GM12878 (cell line): ENCODE measurements around the gene RTP1. TPM values are rescaled to one million over a fixed set of nuclear protein-coding genes. Genes with fewer than 3 reads are reported as not detected.

ENCODE experiments used
- ATAC-seq: fragments of 200-7000 bp; cut with Tn5 transposase; 3 replicates; pipeline ENCODE4 v1.9.1; 2020; ENCODE audit warnings: mild to moderate bottlenecking, moderate library complexity
- BruUV-seq: library from RNA; stranded (reverse); fragments of 400-500 nt; replicated peaks from 2 replicates; lab custom pipeline; 2021; lab: Mats Ljungman, UMichigan
- CTCF ChIA-PET: fragments of 300-600 bp; sonication (Branson Sonifier 250); formaldehyde crosslinking; extraction: SDS; loops from one replicate; lab custom pipeline; 2021; ENCODE audit warnings: inconsistent platforms; lab: Yijun Ruan, JAX
- POLR2A ChIA-PET: fragments of 350-600 bp; formaldehyde crosslinking; extraction: SDS; loops from one replicate; lab custom pipeline; 2021; ENCODE audit warnings: inconsistent platforms; lab: Charles Lee
- RAD21 ChIA-PET: fragments of 300-600 bp; sonication (Branson Sonifier 250); formaldehyde crosslinking; loops from one replicate; lab custom pipeline; 2023; ENCODE audit warnings: antibody characterized with exemption; ENCODE audit not compliant: unreplicated experiment; lab: Charles Lee
- SMC1A ChIA-PET: fragments of 300-600 bp; sonication (Branson Sonifier 250); formaldehyde crosslinking; loops from one replicate; lab custom pipeline; 2023; ENCODE audit not compliant: unreplicated experiment, uncharacterized antibody; lab: Charles Lee
- DNase-seq: peaks from one replicate; pipeline ENCODE4 v3.0.0-alpha.2; 2011; ENCODE audit warnings: low read depth, low spot score
- FAIRE-seq: peaks from 3 replicates; lab custom pipeline; 2011; peaks lifted over from hg19 to GRCh38; lab: Jason Lieb, UNC
- H2AFZ ChIP-seq: 2 replicates; pipeline ENCODE4 v1.6.0; 2011; ENCODE audit warnings: low read depth, low read length, control low read depth; ENCODE audit not compliant: control insufficient read depth
- H3K27ac ChIP-seq: 2 replicates; pipeline ENCODE4 v1.5.1; 2011; ENCODE audit warnings: control low read depth; ENCODE audit not compliant: control insufficient read depth, insufficient read depth
- H3K27me3 ChIP-seq, 2 experiments: replicated peaks in 1 of 2; 2 replicates each; pipeline versions ENCODE4 v1.6.0 to v1.6.1; 2011; ENCODE audit warnings: low read length in 1 of 2; ENCODE audit not compliant: control insufficient read depth in 2 of 2, insufficient read depth in 2 of 2
- H3K36me3 ChIP-seq, 2 experiments: 2 replicates each; pipeline ENCODE4 v1.5.1; 2011; ENCODE audit warnings: low read length in 1 of 2; ENCODE audit not compliant: control insufficient read depth in 2 of 2, insufficient read depth in 2 of 2
- H3K4me1 ChIP-seq: 2 replicates; pipeline ENCODE4 v1.6.1; 2011; ENCODE audit warnings: mild to moderate bottlenecking, low read length, moderate library complexity, mixed read lengths; ENCODE audit not compliant: control insufficient read depth, insufficient read depth
- H3K4me2 ChIP-seq: 2 replicates; pipeline ENCODE4 v1.6.0; 2011; ENCODE audit warnings: control low read depth; ENCODE audit not compliant: control insufficient read depth, insufficient read depth
- H3K4me3 ChIP-seq: fragments of 200-600 bp; sonication (generic); 2 replicates; pipeline ENCODE4 v1.5.1; 2016
- H3K79me2 ChIP-seq: 2 replicates; pipeline ENCODE4 v1.6.0; 2011; ENCODE audit warnings: low read length; ENCODE audit not compliant: control insufficient read depth, insufficient read depth
- H3K9ac ChIP-seq: 2 replicates; pipeline ENCODE4 v1.8.0; 2011; ENCODE audit warnings: low read length, control low read depth, mixed read lengths; ENCODE audit not compliant: control insufficient read depth, insufficient read depth
- H3K9me3 ChIP-seq: replicated peaks from 3 replicates; pipeline ENCODE4 v1.5.1; 2011; ENCODE audit warnings: mild to moderate bottlenecking, low read length; ENCODE audit not compliant: control insufficient read depth, insufficient read depth
- H4K20me1 ChIP-seq: 2 replicates; pipeline ENCODE4 v1.6.0; 2011; ENCODE audit not compliant: control insufficient read depth, insufficient read depth
- FOXK2 ChIP-seq: fragments of 450-650 bp; IDR thresholded peaks from 2 replicates; pipeline ENCODE4 v1.6.1; 2017; ENCODE audit warnings: mild to moderate bottlenecking, moderate library complexity
- HCFC1 ChIP-seq: fragments of 150-350 bp; IDR thresholded peaks from 2 replicates; pipeline ENCODE4 v1.6.1; 2014; ENCODE audit warnings: low read length
- HDGF ChIP-seq: fragments of 450-650 bp; IDR thresholded peaks from 2 replicates; pipeline ENCODE4 v1.6.1; 2016; ENCODE audit warnings: antibody characterized with exemption
- JUNB ChIP-seq: IDR thresholded peaks from 2 replicates; pipeline ENCODE4 v1.6.1; 2016; ENCODE audit warnings: antibody characterized with exemption, mild to moderate bottlenecking
- LARP7 ChIP-seq: fragments of 450-650 bp; IDR thresholded peaks from 2 replicates; pipeline ENCODE4 v1.6.1; 2017; ENCODE audit warnings: mild to moderate bottlenecking
- MXI1 ChIP-seq: fragments of 150-350 bp; IDR thresholded peaks from 2 replicates; pipeline ENCODE4 v1.6.1; 2011; ENCODE audit warnings: low read depth, mild to moderate bottlenecking, inconsistent platforms, low read length, improper control_type of control experiment
- POLR2AphosphoS5 ChIP-seq: IDR thresholded peaks from 2 replicates; pipeline ENCODE4 v1.6.1; 2011; ENCODE audit warnings: mild to moderate bottlenecking, low read length, inconsistent platforms
- RCOR1 ChIP-seq: conservative IDR thresholded peaks from 2 replicates; pipeline ENCODE4 v1.6.1; 2012; ENCODE audit warnings: low read depth, low read length, improper control_type of control experiment
- ZBED1 ChIP-seq: IDR thresholded peaks from 2 replicates; pipeline ENCODE4 v1.6.1; 2016; ENCODE audit warnings: borderline replicate concordance
- ZNF207 ChIP-seq: fragments of 450-650 bp; IDR thresholded peaks from 2 replicates; pipeline ENCODE4 v1.6.1; 2014; ENCODE audit warnings: antibody characterized with exemption, mild to moderate bottlenecking, borderline replicate concordance
- ZNF24 ChIP-seq: fragments of 450-650 bp; IDR thresholded peaks from 2 replicates; pipeline ENCODE4 v1.6.1; 2017; ENCODE audit warnings: antibody characterized with exemption, mild to moderate bottlenecking
- ZNF384 ChIP-seq: IDR thresholded peaks from 2 replicates; pipeline ENCODE4 v1.6.1; 2012; ENCODE audit warnings: low read depth, mild to moderate bottlenecking, low read length, improper control_type of control experiment, borderline replicate concordance
- WGBS: methylation state at CpG from one replicate; pipeline ENCODE4 v1.1.6; 2016; ENCODE audit warnings: low lambda C conversion rate; ENCODE audit not compliant: insufficient replicate concordance, insufficient coverage; ENCODE audit errors: missing lambda C conversion rate; 5-methylcytosine and 5-hydroxymethylcytosine counted together
- in situ Hi-C: fragments of 300-500 bp; cut with MboI; formaldehyde crosslinking; loops from 9 replicates; pipeline ENCODE4 v1.14.3; 2018; ENCODE audit warnings: mixed read lengths
- intact Hi-C: fragments of 100-400 bp; cut with micrococcal nuclease; formaldehyde crosslinking; loops from one replicate; pipeline ENCODE4 v1.14.2; 2022; ENCODE audit not compliant: unreplicated experiment
- polyA plus RNA-seq, 11 experiments: library from polyadenylated mRNA; depleted of rRNA in 4 of 11; unstranded in 6 of 11; stranded (reverse) in 5 of 11; fragments of >200 nt; fragmentation: Nextera tagmentation in 4 of 11; fragmentation: Illumina TruSeq in 1 of 11; extraction: Ambion mirVana in 4 of 11; extraction: Trizol in 1 of 11; gene quantifications; 1 replicate in 1 of 11; 2 replicates in 10 of 11; pipeline versions ENCODE4 v1.2.1 to v1.2.3, GENCODE V29; 2011 to 2016; ENCODE audit warnings: inconsistent platforms in 2 of 11, missing spikeins in 2 of 11, low read depth in 1 of 11
- total RNA-seq, 4 experiments: library from RNA; depleted of rRNA in 3 of 4; stranded (reverse); fragments of >200 nt in 3 of 4; fragmentation: Illumina TruSeq in 1 of 4; extraction: Trizol in 1 of 4; gene quantifications; 2 replicates each; pipeline versions ENCODE4 v1.2.1 to v1.2.3, GENCODE V29; 2013 to 2021

RTP1 gene
- total and polyA plus RNA-seq, 10 of the 15 experiments (the other 5 are each of a cell fraction or from before 2014, with no cell fraction given) = not detected

DNA sequence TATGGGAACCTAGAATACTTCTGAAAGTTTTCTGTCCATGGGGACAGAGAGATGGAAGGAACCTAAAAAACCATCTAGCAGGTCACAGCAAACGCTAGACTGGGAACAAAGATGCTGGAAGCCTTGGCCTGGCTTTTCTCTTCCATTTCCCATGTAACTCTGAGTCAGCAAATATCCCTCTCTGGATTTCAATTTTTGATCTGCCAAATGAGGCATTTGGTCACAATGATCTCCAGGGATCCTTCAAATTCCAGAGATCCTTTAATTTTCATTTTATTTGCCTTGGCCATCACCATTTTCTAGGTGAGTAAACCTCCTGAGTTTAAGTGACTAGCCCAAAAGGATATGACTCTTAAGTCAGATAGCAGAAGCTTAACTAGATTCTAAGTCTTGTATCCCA, 39.7 kb downstream of the RTP1 start:
- POLR2A ChIA-PET = no interaction called here

DNA sequence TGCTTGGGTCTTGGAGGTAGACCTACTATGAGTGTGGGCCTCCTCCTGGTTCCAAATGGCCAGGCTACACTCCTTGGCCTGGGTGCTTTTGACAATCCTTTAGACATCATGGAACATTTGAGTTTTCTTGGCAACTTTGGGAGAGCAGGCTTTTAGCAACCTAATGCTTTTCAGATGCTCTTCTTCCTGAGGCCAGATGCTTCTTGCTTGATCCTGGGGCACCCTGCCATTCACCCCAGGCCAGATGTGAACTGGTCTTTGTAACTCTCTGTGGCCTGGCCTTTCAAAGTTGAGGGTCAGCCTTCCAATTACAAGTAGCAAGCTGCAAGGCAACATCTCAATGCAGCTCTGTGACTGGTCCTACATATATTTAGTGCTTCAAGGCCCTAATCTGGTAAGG, 40.5 kb downstream of the RTP1 start:
- DNase-seq (no peak), ATAC-seq (no peak), FAIRE-seq (no peak)
- in situ Hi-C loops = no loop called here
- H3K79me2 ChIP-seq = no peaks in the 10 kb centered on the region
- H3K36me3 ChIP-seq = no peaks in the 10 kb centered on the region
- H3K9ac ChIP-seq = no peak overlapping the region
- TF ChIP-seq ZNF207 (no peak), RCOR1 (no peak), ZNF384 (no peak), ZBED1 (no peak), JUNB (no peak)
- H4K20me1 ChIP-seq = no peaks in the 10 kb centered on the region
- H2AFZ ChIP-seq = no peak overlapping the region
- intact Hi-C loops = no loop called here
- BruUV-seq = no TSS peak
- no peak overlapping the region for H3K27ac ChIP-seq
- H3K4me1 ChIP-seq = peaks cover 2% of the 10 kb centered on the region; the same call in 1 of the 2 replicates
- ChIA-PET POLR2A (interaction anchor here (0.5 kb wide), 1 partner anchor 1621 kb away, joined by 6 read pairs; no protein-coding TSS in a partner anchor), CTCF (interaction anchor here (1.1 kb wide), 1 partner anchor 416 kb away, joined by 3 read pairs; no protein-coding TSS in a partner anchor), RAD21 (no interaction called here), SMC1A (no interaction called here)
- H3K4me3 ChIP-seq = no peak overlapping the region
- H3K4me2 ChIP-seq = no peak overlapping the region
- peaks cover 0 to 3% of the 10 kb centered on the region in 2 experiments; a peak in 1 of 4 replicates for H3K27me3 ChIP-seq
- no peaks in the 10 kb centered on the region; the same call in 2 of the 3 replicates for H3K9me3 ChIP-seq

More for the DNA sequence above, 39.7 kb downstream of the RTP1 start:
- ATAC-seq = no peak
- TF ChIP-seq POLR2AphosphoS5 (no peak), FOXK2 (no peak), MXI1 (no peak), ZNF207 (no peak), HCFC1 (no peak), LARP7 (no peak), HDGF (no peak), ZNF24 (no peak)
- TF ChIP-seq, all 136 proteins: peak for 0
- no TSS peak for BruUV-seq
- Histone ChIP-seq H3K36me3 (no peaks in the 10 kb centered on the region), H3K27me3 (peaks cover 0 to 3% of the 10 kb centered on the region in 2 experiments; a peak in 3 of 4 replicates), H2AFZ (no peak overlapping the region), H3K4me3 (no peak overlapping the region), H3K27ac (no peak overlapping the region), H3K9ac (no peak overlapping the region), H4K20me1 (no peaks in the 10 kb centered on the region), H3K4me1 (no peaks in the 10 kb centered on the region), H3K9me3 (no peaks in the 10 kb centered on the region; the same call in 2 of the 3 replicates), H3K79me2 (no peaks in the 10 kb centered on the region), H3K4me2 (no peak overlapping the region)
- ChIA-PET SMC1A (no interaction called here), CTCF (no interaction called here), RAD21 (no interaction called here)
- DNase-seq (no peak), FAIRE-seq (no peak)
- in situ Hi-C loops = no loop called here
- WGBS = 89% methylated on average over 1 of the region's 1 CpG
- intact Hi-C loops = no loop called here
